ENCODE measurements around the gene ARHGAP26. TPM values are rescaled to one million over a fixed set of nuclear protein-coding genes. Genes with fewer than 3 reads are reported as not detected.

Gene ARHGAP26
- total RNA-seq (10 to 100 TPM; 12.0 to 28.7 (median 13.1) TPM), polyA plus RNA-seq (1 to 10 TPM; 2.5 to 6.8 (median 4.3) TPM)
- long read RNA-seq, donor 1, partial matches to known transcripts: 0 of 2 reads
- long read RNA-seq, donor 1, other reads (novel, unspliced or antisense): 2 of 2 reads
- long read RNA-seq, donor 2, partial matches to known transcripts: 10 of 30 reads
- long read RNA-seq, donor 2, other reads (novel, unspliced or antisense): 20 of 30 reads

GRCh38 chr5:142769793-142770649 lies at the start of gene ARHGAP26:
Gene ARHGAP26 (plus strand): TSS chr5:142770377. CDS start chr5:142770762, 385 bp downstream.
- peak within 1 kb of the TSS; percentile 90 for H3K4me3 ChIP-seq
- H3K27me3 ChIP-seq (ENCODE audit: insufficient read depth in 3 of 3, low read length in 2 of 3): no peaks in the 10 kb centered on the region
- peak; percentile 97 to 98 for DNase-seq
- peaks cover 16% of the 10 kb centered on the region for H3K4me1 ChIP-seq
- no peaks in the 10 kb centered on the region for H3K9me3 ChIP-seq
- intact Hi-C loops (cut with DNase I): loop anchor here in 1 of 2 donors (2.0 to 5.0 kb wide), 3 partner anchors 47 to 97 kb away; no protein-coding TSS in a partner anchor
- peak within 1 kb of the TSS; percentile 80 for H3K27ac ChIP-seq
- peak; percentile 32 for TF ChIP-seq CTCF (IDR thresholded peaks at IDR 0.05)
- WGBS, 3 donors: 0 to 1% (median 0%) methylated on average over 69 to 87 of the region's 87 CpGs
- H3K36me3 ChIP-seq (ENCODE audit: insufficient read depth in 1 of 2, low read depth in 1 of 2): no peaks in the 10 kb centered on the region
- peak; percentile 98 to 99 (median 99) for ATAC-seq

- peak in 3 of 4 donors; percentile 66 to 71 (median 69) for ATAC-seq
- intact Hi-C loops (cut with DNase I): no loop called here
- DNase-seq: no peak
These were observed 49.4 kb upstream of the ARHGAP26 start for GRCh38 chr5:142720641-142721271.

GRCh38 chr5:142722146-142722545 lies 48.0 kb upstream of the ARHGAP26 start:
- DNase-seq: no peak
- Histone ChIP-seq H3K27ac (no peak overlapping the region), H3K27me3 (ENCODE audit: insufficient read depth in 3 of 3, low read length in 2 of 3) (peaks cover 0 to 4% (median 0%) of the 10 kb centered on the region in 3 donors), H3K36me3 (ENCODE audit: insufficient read depth in 1 of 2, low read depth in 1 of 2) (no peaks in the 10 kb centered on the region), H3K9me3 (no peaks in the 10 kb centered on the region), H3K4me1 (peaks cover 13% of the 10 kb centered on the region), H3K4me3 (no peak overlapping the region)
- WGBS, 3 donors: 82 to 91% (median 89%) methylated on average over 6 of the region's 6 CpGs
- no peak for ATAC-seq
- TF ChIP-seq CTCF (IDR thresholded peaks at IDR 0.05): no peak
- intact Hi-C loops (cut with DNase I): no loop called here

More at GRCh38 chr5:142720641-142721271, 49.4 kb upstream of the ARHGAP26 start:
- peaks cover 3% of the 10 kb centered on the region for H3K4me1 ChIP-seq
- 42 to 55% (median 46%) methylated on average over 13 of the region's 13 CpGs for WGBS, 3 donors
- no peaks in the 10 kb centered on the region for H3K9me3 ChIP-seq
- no peak overlapping the region for H3K4me3 ChIP-seq
- no peak overlapping the region for H3K27ac ChIP-seq
- TF ChIP-seq CTCF (IDR thresholded peaks at IDR 0.05): no peak
- no peaks in the 10 kb centered on the region for H3K36me3 ChIP-seq (ENCODE audit: insufficient read depth in 1 of 2, low read depth in 1 of 2)
- H3K27me3 ChIP-seq (ENCODE audit: insufficient read depth in 3 of 3, low read length in 2 of 3): peaks cover 0 to 4% (median 0%) of the 10 kb centered on the region in 3 donors

GRCh38 chr5:142722896-142723295 lies 47.3 kb upstream of the ARHGAP26 start:
- peaks cover 13% of the 10 kb centered on the region for H3K4me1 ChIP-seq
- no peak overlapping the region for H3K27ac ChIP-seq
- intact Hi-C loops (cut with DNase I): no loop called here
- ATAC-seq (no peak), DNase-seq (no peak)
- H3K36me3 ChIP-seq (ENCODE audit: insufficient read depth in 1 of 2, low read depth in 1 of 2): no peaks in the 10 kb centered on the region
- no peak overlapping the region for H3K4me3 ChIP-seq
- H3K9me3 ChIP-seq: no peaks in the 10 kb centered on the region
- WGBS, 3 donors: 72 to 94% (median 75%) methylated on average over 4 of the region's 4 CpGs
- TF ChIP-seq CTCF (IDR thresholded peaks at IDR 0.05): no peak
- peaks cover 0 to 4% (median 0%) of the 10 kb centered on the region in 3 donors for H3K27me3 ChIP-seq (ENCODE audit: insufficient read depth in 3 of 3, low read length in 2 of 3)
